CD4-positive, alpha-beta T cell treated with Interleukin-21 for 1 hour (primary cell): ENCODE results near the gene PHETA1.

ENCODE experiments used
- DNase-seq: peaks from one replicate; pipeline ENCODE4 v3.0.0-alpha.2; 2020

Gene PHETA1, protein sequence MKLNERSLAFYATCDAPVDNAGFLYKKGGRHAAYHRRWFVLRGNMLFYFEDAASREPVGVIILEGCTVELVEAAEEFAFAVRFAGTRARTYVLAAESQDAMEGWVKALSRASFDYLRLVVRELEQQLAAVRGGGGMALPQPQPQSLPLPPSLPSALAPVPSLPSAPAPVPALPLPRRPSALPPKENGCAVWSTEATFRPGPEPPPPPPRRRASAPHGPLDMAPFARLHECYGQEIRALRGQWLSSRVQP

DNA sequence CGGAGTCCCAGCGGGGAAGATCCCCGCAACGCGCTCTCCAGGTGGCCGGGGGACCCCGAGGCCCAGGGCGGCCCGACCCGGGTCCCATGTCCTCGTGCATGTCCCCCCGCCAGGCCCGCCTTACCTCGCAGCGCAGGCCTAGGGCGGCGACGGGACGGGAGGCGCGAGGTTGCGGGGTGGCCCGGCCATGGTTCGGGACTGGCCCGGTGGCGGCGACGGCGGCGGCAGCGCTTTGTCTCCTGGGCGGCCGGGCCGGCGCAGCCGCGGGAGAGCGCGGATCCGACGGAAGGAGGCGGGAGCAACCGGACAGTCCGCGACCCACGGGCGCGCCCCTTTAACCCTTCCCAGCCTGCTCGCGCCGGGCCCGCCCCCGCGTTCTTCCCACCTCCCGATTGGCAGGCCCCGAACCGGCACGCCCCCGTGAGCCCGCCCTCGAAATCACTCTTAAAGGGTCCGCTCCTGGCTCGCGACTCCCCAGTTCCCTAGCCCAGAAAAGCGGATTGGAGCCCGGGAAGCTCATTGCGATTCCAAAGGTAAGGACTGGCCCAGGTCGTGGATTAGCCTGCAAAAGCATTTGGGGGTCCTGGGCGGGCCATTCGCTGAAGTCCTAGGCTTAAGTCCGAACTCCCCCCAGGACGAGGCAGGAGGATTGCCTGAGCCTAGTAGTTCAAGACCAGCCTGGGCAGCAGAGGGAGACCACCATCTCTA lies at the start of gene PHETA1:
PHETA1 (minus strand) TSS at position 308 of the 708 bp plus-strand sequence. CDS start 5,668 bp downstream, outside the sequence.
- DNase-seq: peak; percentile 78

- no peak for DNase-seq
Observed at GRCh38 chr12:111418594-111418880, 49.6 kb upstream of the PHETA1 start.

- DNase-seq: no peak
Observed at GRCh38 chr12:111417784-111418593, 49.1 kb upstream of the PHETA1 start.

- DNase-seq: no peak
Observed at GRCh38 chr12:111417290-111417689, 48.4 kb upstream of the PHETA1 start.

GRCh38 chr12:111414711-111415252 lies 45.9 kb upstream of the PHETA1 start:
- DNase-seq: no peak

- DNase-seq: no peak
Observed at GRCh38 chr12:111413442-111414086, 44.7 kb upstream of the PHETA1 start.

- DNase-seq: no peak
Observed at GRCh38 chr12:111412830-111413441, 44.0 kb upstream of the PHETA1 start.

DNA sequence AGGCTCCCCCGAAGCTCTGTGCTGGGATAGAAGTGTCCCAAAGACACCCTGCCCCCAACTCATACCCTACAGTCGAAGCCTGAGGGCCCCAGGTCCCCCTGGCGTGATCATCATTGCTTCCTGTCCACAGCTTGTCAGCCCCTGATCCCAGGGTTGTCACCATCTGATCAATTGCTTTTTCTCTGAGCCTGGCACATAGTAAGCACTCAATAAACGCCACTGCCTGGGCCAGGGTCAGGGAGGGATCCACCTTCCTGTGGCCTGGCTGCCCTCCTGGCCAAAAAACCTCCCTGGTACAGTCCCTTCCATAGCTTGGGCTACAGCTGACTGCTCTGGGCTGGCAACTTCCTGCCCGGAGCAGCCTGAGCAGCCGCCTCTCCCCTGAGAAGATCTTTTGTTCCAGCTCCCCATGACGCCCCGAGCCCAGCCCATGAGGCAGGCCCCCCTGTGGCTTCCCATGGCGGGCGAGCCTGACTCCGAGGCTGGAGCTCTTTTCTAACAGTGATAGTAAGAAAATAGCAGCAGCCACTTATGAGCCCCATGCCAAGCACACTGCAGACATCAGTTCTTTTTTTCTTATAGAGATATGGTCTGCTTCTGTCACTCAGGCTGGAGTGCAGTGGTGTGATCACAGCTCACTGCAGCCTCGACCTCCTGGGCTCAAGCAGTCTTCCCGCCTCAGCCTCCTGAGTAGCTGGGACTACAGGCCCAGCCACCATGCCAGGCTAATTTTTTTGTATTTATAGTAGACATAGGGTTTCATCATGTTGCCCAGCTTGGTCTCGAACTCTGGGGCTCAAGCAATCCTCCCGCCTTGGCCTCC lies 43.3 kb upstream of the PHETA1 start:
- DNase-seq: no peak

GRCh38 chr12:111411185-111411764 lies 42.4 kb upstream of the PHETA1 start:
- DNase-seq: no peak

DNA sequence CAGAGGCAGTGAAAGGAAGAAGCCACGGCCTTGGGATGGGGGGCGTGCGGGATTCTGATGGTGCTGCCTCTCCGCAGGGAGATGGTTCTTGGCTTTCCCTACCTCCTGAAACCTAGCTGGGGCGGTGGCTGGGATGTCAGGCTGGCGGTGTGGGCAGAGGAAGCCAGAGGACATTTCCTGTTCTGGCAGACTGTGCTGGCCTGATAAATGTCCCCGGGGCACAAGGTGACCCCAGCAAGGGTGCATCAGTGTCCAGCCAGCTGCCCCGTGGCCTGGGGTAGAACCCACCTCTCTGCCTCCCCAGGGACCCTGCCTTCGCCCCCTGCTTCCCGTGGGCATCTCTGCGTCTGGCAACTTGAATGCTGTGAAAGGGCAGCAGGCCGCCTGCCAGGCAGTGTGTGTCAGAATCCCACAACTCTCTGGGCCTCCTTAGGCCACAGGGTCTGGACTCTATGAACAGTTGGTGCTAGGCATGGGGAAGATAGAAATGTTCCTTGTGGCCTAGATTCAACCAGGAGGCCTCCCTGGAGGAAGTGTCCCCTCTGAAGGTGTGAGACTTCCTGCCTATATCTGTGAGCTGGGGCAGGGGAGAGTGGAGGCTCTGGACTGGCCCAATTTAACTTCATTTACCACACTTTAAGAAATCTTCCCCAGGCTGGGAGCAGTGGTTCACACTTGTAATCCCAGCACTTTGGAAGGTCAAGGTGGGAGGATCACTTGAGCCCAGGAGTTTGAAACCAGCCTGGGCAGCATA lies 41.7 kb upstream of the PHETA1 start:
- no peak for DNase-seq

- DNase-seq: no peak
Observed at GRCh38 chr12:111409780-111410430, 41.0 kb upstream of the PHETA1 start.

DNA sequence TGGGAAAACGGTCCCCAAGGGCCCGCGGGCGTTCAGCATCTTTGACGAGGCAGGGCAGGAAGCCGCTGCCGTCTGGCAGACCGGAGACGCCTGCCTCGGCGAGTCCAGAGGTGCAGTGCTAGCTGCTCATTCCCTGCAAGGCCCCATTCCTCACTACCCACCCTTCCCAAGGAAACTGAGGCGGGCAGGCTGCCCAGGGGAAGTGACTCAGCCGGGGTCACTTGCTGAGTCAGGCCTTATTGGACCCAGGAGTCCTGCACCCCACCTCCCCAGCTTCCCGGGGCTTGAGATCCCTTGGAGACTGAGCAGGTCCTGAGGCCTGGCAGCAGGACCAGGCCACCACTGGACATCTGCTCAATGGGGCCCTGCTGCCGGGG lies 40.5 kb upstream of the PHETA1 start:
- no peak for DNase-seq

DNA sequence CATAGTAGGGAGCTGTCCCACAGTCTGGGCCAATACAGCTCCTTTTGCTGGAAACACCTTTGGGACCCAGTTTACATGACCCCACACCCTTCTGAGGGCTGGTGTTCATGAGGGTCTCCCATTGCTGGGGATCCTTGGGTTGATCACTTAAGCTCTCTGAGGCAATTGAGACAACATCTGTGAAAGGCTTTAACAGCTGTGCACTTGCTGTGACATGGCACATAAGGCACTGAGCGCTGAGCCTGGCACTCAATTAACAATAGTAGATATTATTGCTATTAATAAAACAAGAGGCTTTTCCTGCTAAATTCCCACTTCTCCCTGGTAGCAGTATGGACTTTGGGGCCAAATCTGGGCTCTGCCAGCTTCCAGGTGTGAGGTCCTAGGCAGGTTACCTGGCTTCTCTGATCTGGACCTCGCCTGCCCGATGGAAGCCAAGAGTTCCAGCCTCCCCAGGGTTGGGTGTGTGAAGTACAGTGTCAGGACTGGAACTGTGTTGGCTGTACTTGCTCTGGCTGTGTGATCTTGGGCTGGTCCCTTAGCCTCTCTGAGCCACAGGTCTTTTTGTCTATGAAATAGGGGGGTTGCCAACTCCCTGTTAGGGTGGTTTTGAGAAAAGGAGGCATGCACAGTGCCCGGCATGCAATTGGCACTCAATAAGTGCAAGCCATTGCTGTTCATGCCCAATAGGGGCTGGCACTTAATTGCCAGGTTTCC lies 39.9 kb upstream of the PHETA1 start:
- no peak for DNase-seq

DNA sequence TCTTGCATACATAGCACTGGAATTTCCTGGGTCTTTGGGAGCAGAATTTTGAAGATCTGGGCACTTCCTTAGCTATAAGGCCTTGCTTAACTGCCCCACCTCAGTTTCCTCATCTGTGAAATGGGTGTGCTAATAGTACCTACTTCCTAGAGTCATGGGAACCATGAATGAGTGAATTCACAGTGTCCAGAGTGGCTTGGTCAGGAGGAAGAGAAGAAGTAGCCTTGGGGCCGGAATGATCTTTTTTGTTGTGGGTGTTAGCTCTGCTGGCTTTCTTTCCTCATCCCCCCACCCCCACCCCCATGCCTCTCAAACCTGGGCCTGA lies 39.2 kb upstream of the PHETA1 start:
- no peak for DNase-seq

DNA sequence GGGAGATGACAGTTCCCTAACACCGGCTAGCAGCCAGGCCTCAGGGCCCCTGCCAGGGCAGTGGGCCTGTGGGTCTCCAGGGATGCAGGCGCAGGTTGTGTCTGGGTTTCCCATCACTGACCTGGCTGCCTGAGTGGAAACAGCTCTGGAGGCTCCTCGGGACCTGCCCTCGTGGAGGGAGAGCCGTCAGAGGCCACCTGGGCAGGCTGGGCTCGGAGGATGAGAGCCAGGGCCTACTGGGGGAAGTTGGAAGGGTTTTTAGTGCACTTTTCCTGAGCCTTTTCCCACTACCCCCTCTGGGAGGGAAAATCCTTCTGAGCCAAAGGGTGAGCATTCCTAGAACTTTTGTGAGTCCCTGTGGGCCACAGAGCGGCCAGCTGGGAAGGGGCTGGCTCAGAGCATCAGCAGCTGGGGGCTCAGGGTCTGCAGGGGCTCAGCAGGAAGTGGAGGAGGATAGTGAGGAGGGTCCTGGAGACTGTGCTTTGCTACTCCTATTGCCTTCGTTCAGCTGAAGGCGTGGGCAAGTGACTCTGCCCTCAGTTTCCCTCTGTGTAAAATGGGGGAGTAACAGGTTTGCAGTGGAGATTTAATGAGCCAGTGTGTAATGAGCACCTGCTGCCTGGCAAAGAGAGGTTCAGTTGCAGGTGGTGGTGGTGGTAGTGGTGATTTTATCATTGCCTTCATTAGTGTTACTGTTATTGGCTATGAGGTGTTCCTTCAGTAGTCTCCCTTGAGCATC lies 38.7 kb upstream of the PHETA1 start:
- DNase-seq: no peak

DNA sequence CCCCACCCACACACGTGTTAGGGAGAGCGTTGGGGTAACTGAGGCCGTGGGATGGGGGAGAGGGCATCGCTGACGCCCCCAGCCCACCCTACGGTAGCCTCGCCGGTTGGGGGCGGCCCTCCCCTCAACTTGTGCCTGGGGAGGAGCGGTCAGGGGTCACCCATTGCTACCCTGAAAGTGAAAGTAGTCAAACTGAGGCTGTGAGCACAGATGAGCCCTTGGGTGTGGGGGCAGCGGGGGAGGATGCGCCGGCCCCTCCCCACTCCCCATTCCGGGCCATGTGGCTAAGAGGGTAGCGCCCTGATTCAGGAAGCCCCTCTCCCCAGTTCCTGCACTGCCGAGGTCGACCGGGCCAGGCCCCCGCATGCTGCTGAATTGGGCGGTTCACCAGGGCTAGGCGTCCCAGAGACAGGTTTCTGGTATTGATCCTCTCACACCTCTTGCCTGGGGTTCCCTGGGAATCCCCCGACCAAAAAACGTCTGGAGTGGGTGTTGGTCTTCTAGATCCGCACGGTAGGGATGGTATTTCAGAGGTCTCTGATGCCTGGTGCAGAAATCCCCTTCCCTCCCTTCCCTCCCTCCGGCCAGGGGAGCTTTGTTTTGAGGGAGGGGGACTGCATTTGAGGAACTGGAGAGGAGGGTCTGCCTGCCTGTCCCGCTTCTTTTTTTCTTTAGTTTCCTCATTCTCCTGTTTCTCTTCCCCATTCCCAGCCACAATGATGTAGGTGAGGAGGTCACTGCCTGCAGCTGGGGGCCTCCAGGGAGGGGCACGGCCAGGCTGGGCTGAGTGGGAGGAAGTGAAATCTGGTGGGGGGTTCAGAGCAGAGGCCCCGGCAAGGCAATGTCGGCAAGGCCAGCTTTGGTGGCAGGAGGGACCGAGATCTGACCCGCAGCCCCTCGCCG lies 37.8 kb upstream of the PHETA1 start:
- DNase-seq: peak; percentile 74

DNA sequence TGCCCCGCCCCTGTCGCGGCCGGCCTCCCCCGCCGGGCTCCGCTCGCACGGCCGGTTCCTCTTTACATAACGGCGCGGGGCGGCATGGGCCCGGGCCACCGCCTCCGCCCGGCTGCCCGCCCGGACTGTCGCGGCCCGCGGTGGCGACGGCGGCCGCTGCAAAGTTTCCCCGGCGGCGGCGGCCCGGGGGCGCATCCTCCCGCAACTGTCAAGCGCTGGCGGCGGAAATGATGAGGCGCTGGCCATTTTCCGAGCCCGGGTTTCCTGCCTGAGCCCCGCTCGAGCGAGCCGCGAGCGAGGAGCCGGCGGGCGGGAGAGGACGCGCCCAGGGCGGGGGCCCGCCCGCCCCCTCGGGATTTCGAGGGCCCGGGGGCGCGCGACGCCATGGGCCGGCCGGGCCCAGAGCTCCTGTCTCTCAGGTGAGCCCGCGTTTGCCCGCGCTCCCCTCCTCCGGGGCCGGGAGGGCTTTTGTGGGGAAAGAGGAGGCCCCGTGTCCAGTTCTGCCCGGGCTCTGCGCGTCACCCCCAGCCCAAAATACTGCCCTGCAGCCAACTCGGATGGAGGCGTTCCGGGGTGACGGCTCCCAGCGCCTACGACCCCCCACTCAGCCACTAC lies 37.1 kb upstream of the PHETA1 start, which contains the start of gene SH2B3:
SH2B3 (plus strand) TSS at position 65 of the 615 bp plus-strand sequence. CDS start 12,223 bp downstream, outside the sequence.
- no peak for DNase-seq
